ENCODE measurements around the gene CYP17A1.

CYP17A1 gene

GRCh38 chr10:102802920-102803534 is 34.2 kb downstream of the CYP17A1 start:
- TF ChIP-seq CTCF (IDR thresholded peaks at IDR 0.05; ENCODE audit: borderline replicate concordance, control extremely low read depth, extremely low read depth, insufficient read depth, missing control alignments), result no peak
- peak; percentile 58 for DNase-seq (ENCODE audit: low spot score)
- in situ Hi-C loops (cut with MboI; ENCODE audit: low sequenced_read_pairs, unreplicated experiment), result no loop called here

GRCh38 chr10:102801978-102802377 is 35.2 kb downstream of the CYP17A1 start:
- in situ Hi-C loops (cut with MboI; ENCODE audit: low sequenced_read_pairs, unreplicated experiment), result no loop called here
- no peak for DNase-seq (ENCODE audit: low spot score)
- no peak for TF ChIP-seq CTCF (IDR thresholded peaks at IDR 0.05; ENCODE audit: borderline replicate concordance, control extremely low read depth, extremely low read depth, insufficient read depth, missing control alignments)

GRCh38 chr10:102801496-102801895 is 35.7 kb downstream of the CYP17A1 start:
- DNase-seq (ENCODE audit: low spot score), result no peak
- no peak for TF ChIP-seq CTCF (IDR thresholded peaks at IDR 0.05; ENCODE audit: borderline replicate concordance, control extremely low read depth, extremely low read depth, insufficient read depth, missing control alignments)
- in situ Hi-C loops (cut with MboI; ENCODE audit: low sequenced_read_pairs, unreplicated experiment), result no loop called here

GRCh38 chr10:102800611-102801335 is 36.4 kb downstream of the CYP17A1 start:
- in situ Hi-C loops (cut with MboI; ENCODE audit: low sequenced_read_pairs, unreplicated experiment), result no loop called here
- TF ChIP-seq CTCF (IDR thresholded peaks at IDR 0.05; ENCODE audit: borderline replicate concordance, control extremely low read depth, extremely low read depth, insufficient read depth, missing control alignments), result peak; percentile 6

GRCh38 chr10:102799691-102800471 is 37.3 kb downstream of the CYP17A1 start:
- no peak for DNase-seq (ENCODE audit: low spot score)
- in situ Hi-C loops (cut with MboI; ENCODE audit: low sequenced_read_pairs, unreplicated experiment), result no loop called here
- TF ChIP-seq CTCF (IDR thresholded peaks at IDR 0.05; ENCODE audit: borderline replicate concordance, control extremely low read depth, extremely low read depth, insufficient read depth, missing control alignments), result no peak

More at GRCh38 chr10:102800611-102801335, 36.4 kb downstream of the CYP17A1 start:
- no peak for DNase-seq (ENCODE audit: low spot score)

- in situ Hi-C loops (cut with MboI; ENCODE audit: low sequenced_read_pairs, unreplicated experiment), result no loop called here
- TF ChIP-seq CTCF (IDR thresholded peaks at IDR 0.05; ENCODE audit: borderline replicate concordance, control extremely low read depth, extremely low read depth, insufficient read depth, missing control alignments), result no peak
- DNase-seq (ENCODE audit: low spot score), result peak; percentile 68
Measured at GRCh38 chr10:102796407-102797176, 40.6 kb downstream of the CYP17A1 start.

Data from GM13976 (cell line).